ENCODE measurements around the gene PANX2. TPM values are rescaled to one million over a fixed set of nuclear protein-coding genes. Genes with fewer than 3 reads are reported as not detected.

Gene PANX2
- total and polyA plus RNA-seq, 9 of the 15 experiments (the other 6 are each of a cell fraction or from before 2014, with no cell fraction given) = 0.01 to 3.9 (median 0.67) TPM; not detected in 1

DNA sequence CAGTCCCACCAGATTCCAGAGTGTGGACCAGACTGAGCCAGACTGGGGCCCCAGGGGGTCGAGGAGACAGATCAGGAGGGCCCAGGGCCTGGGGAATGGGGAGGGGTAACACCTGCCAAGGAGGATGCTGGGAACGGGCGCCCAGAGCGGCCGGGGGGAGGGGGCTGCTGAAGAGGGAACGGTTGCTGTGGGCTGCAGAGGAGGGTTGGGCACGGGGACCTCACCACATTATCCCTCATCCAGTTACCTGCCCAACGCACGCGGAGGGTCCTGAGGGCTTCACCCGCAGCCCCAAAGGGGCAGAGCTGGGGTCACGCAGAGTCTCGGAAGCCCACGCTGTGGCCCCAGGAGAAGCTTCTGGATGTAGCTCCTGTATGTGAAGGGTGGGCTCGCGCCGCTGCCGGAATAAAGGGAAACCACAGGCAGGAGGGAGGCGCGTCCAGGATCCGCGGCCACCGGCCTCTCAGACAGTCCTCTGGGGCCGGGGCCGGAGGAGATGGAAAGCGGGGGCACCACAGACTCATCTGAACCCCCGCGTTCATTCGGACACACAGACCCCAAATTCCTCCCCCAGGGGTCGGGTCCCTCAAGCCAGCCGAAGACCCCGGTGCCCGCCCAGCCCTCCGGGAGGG, 29.4 kb downstream of the PANX2 start:
- Histone ChIP-seq H3K4me2 (ENCODE audit: insufficient read depth, low read length) (peak overlapping the region; percentile 66; the same call in 1 of the 2 replicates), H3K9me3 (replicated peaks; ENCODE audit: control insufficient read depth, insufficient read depth, low read depth, low read length) (peaks cover 3% of the 10 kb centered on the region; the same call in 1 of the 2 replicates), H3K9ac (ENCODE audit: insufficient read depth in 1 of 2, low read depth in 2 of 2, low read length in 2 of 2) (peak overlapping the region; percentile 70 to 90; a peak in 3 of 4 replicates), H3K27me3 (ENCODE audit: control insufficient read depth in 2 of 2, insufficient read depth in 2 of 2, low read length in 2 of 2) (no peaks in the 10 kb centered on the region), H3K4me3 (peak overlapping the region; percentile 56), H3K36me3 (ENCODE audit: control insufficient read depth, insufficient read depth, low read length) (peaks cover 40% of the 10 kb centered on the region; the same call in 1 of the 3 replicates), H2AFZ (ENCODE audit: low read depth, low read length) (no peak overlapping the region; the same call in 1 of the 2 replicates), H3K27ac (ENCODE audit: extremely low read depth, low read depth, low read length) (peak overlapping the region; percentile 63), H4K20me1 (replicated peaks; ENCODE audit: control insufficient read depth, insufficient read depth, low read length) (no peaks in the 10 kb centered on the region), H3K4me1 (replicated peaks in 1 of 2; ENCODE audit: control insufficient read depth in 2 of 2, insufficient read depth in 2 of 2, low read length in 2 of 2) (peaks cover 5 to 39% of the 10 kb centered on the region in 2 experiments; a peak in 3 of 5 replicates), H3K9me1 (ENCODE audit: control insufficient read depth, insufficient read depth, low read length) (no peaks in the 10 kb centered on the region), H3K79me2 (ENCODE audit: control insufficient read depth, insufficient read depth, low read length) (peaks cover 20% of the 10 kb centered on the region)
- TF ChIP-seq CCNT2 (IDR thresholded peaks at IDR 0.05; ENCODE audit: borderline replicate concordance, extremely low read depth, insufficient read length, low read depth, low read length) (peak; percentile 29), POLR2G (IDR thresholded peaks at IDR 0.05; ENCODE audit: low read depth, low read length) (peak; percentile 67; the same call in 1 of the 2 replicates), CHD4 (IDR thresholded peaks at IDR 0.05; ENCODE audit: insufficient read depth, insufficient replicate concordance, low read depth, low read length, poor library complexity, severe bottlenecking) (no peak), RBM22 (IDR thresholded peaks at IDR 0.05; ENCODE audit: low read depth, low read length, poor library complexity, severe bottlenecking) (peak; percentile 40), PTBP1 (IDR thresholded peaks at IDR 0.05; ENCODE audit: low read depth, low read length) (no peak), CBFB (CRISPR knock-in tag; IDR thresholded peaks at IDR 0.05) (no peak), RFX5 (IDR thresholded peaks at IDR 0.05; ENCODE audit: low read depth, low read length) (no peak), KLF16 (IDR thresholded peaks at IDR 0.05) (no peak), POLR2A (conservative IDR thresholded peaks at IDR 0.05) (peak; percentile 47; the same call in 1 of the 2 replicates), CSDE1 (IDR thresholded peaks at IDR 0.05) (no peak), XRCC3 (IDR thresholded peaks at IDR 0.05) (no peak), U2AF2 (optimal IDR thresholded peaks at IDR 0.05; ENCODE audit: low read depth, low read length) (no peak), NEUROD1 (IDR thresholded peaks at IDR 0.05; ENCODE audit: borderline replicate concordance, low read depth, low read length, partially characterized antibody) (no peak), C11orf30 (IDR thresholded peaks at IDR 0.05; ENCODE audit: low read depth) (no peak), CREM (IDR thresholded peaks at IDR 0.05; ENCODE audit: low read depth) (no peak), SREBF2 (CRISPR knock-in tag; IDR thresholded peaks at IDR 0.05) (no peak), SUPT5H (IDR thresholded peaks at IDR 0.05) (peak; percentile 58; the same call in 1 of the 2 replicates)
- TF ChIP-seq, protein P1, sequence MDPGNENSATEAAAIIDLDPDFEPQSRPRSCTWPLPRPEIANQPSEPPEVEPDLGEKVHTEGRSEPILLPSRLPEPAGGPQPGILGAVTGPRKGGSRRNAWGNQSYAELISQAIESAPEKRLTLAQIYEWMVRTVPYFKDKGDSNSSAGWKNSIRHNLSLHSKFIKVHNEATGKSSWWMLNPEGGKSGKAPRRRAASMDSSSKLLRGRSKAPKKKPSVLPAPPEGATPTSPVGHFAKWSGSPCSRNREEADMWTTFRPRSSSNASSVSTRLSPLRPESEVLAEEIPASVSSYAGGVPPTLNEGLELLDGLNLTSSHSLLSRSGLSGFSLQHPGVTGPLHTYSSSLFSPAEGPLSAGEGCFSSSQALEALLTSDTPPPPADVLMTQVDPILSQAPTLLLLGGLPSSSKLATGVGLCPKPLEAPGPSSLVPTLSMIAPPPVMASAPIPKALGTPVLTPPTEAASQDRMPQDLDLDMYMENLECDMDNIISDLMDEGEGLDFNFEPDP (CRISPR knock-in tag; IDR thresholded peaks at IDR 0.05) = no peak
- TF ChIP-seq, protein P2, sequence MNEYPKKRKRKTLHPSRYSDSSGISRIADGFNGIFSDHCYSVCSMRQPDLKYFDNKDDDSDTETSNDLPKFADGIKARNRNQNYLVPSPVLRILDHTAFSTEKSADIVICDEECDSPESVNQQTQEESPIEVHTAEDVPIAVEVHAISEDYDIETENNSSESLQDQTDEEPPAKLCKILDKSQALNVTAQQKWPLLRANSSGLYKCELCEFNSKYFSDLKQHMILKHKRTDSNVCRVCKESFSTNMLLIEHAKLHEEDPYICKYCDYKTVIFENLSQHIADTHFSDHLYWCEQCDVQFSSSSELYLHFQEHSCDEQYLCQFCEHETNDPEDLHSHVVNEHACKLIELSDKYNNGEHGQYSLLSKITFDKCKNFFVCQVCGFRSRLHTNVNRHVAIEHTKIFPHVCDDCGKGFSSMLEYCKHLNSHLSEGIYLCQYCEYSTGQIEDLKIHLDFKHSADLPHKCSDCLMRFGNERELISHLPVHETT (CRISPR knock-in tag; conservative IDR thresholded peaks at IDR 0.05 in 1 of 2, IDR thresholded peaks at IDR 0.05 in 1 of 2) = no peak
- in situ Hi-C loops (cut with MboI) (no loop called here), intact Hi-C loops (cut with micrococcal nuclease) (no loop called here)
- DNase-seq (ENCODE audit: extremely low read depth in 1 of 4, low spot score in 3 of 4) = no peak
- no TSS peak for BruUV-seq (replicated peaks)
- WGBS (ENCODE audit: insufficient coverage, low coverage, missing lambda C conversion rate) = 52% methylated on average over 7 of the region's 34 CpGs
- no peak for FAIRE-seq
- ATAC-seq = peak; percentile 47
- CTCF ChIA-PET (ENCODE audit: low intra/inter-chr PET ratio) = no interaction called here
- POLR2A ChIA-PET = no interaction called here
